ENCODE results near the gene CACNA2D4.
A peak's percentile ranks its signal among the peaks of the same experiment; 100 is the strongest.

CACNA2D4 gene

DNA sequence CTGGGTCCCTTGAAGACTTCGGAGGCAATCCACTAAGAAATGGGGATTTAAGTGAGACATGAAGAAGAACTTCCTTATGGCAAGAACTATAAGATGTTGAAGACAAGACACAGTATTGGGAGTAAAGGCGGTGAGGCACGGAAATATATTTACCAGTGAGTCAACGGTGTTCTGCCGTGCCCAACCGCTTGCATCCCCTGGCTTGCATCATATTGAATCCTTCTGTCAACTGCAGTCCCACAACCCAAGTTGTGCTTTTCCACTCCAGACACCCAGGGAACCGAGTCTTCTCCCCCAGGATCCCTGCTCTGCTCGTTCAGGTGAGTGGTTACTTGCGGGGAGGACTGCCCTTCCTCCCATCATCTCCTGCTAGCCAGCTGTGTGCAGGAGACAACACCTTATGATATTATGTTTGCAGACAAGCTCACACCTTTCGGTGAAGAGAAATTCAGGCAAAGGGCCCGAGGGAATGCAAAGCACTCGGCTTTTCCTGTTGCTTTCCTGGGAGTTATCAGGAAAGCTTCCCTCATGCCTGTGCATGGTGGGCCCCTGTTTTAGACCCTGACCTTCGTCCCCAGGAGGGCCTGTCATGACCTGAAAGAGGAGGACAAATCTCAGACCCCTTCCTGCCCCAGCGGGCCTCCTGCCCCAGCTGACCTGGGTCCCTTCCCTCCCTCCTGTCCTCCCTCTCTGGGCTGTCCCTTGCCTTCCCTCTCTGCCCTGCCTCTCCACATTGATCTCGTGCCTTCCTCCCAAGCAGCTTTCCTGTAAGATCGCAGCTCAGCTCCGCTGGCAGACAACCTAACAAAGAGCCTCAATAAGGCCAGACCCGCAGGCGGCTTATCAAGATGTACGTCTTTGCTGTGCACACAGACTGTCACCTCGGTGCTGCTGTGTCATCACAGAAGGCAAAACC is 102.4 kb downstream of the CACNA2D4 start:
- no peak overlapping the region; the same call in 1 of the 2 replicates for H3K9ac ChIP-seq
- TF ChIP-seq Cebpa-rat (IDR thresholded peaks at IDR 0.05) = no peak

DNA sequence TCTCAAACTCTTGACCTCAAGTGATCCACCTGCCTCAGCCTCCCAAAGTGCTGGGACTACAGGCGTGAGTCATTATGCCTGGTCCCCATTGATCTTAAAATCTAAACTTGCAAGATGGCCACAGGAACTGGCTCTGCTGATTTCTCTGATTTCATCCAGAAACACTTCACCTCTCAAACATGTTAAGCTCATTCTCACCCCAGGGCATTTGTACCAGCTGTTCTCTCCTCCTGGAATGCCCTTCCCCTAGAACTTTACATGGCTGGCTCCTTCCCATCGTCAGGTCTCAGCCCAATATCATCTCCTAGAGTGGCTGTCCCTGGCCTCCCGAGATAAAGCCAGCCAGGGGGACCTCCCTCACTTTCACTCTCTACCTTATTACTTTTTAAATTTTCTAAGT is 103.3 kb downstream of the CACNA2D4 start:
- Histone ChIP-seq H3K27me3 (no peaks in the 10 kb centered on the region), H3K27ac (no peak overlapping the region), H3K9me3 (no peaks in the 10 kb centered on the region), H3K9ac (no peak overlapping the region), H3K4me1 (peaks cover 85% of the 10 kb centered on the region), H3K36me3 (no peaks in the 10 kb centered on the region; the same call in 1 of the 2 replicates), H4K20me1 (no peaks in the 10 kb centered on the region), H3K4me3 (no peak overlapping the region), H3K4me2 (peak overlapping the region; percentile 99; the same call in 1 of the 2 replicates)
- no peak for TF ChIP-seq Cebpa-rat (IDR thresholded peaks at IDR 0.05)

More for the DNA sequence above, 102.4 kb downstream of the CACNA2D4 start:
- H3K27ac ChIP-seq = peak overlapping the region; percentile 34; the same call in 1 of the 2 replicates
- H3K9me3 ChIP-seq = no peaks in the 10 kb centered on the region
- H3K4me3 ChIP-seq = no peak overlapping the region
- no peaks in the 10 kb centered on the region for H4K20me1 ChIP-seq
- H3K27me3 ChIP-seq = no peaks in the 10 kb centered on the region
- peak overlapping the region; percentile 99 for H3K4me2 ChIP-seq
- H3K4me1 ChIP-seq = peaks cover 85% of the 10 kb centered on the region
- H3K36me3 ChIP-seq = no peaks in the 10 kb centered on the region; the same call in 1 of the 2 replicates

DNA sequence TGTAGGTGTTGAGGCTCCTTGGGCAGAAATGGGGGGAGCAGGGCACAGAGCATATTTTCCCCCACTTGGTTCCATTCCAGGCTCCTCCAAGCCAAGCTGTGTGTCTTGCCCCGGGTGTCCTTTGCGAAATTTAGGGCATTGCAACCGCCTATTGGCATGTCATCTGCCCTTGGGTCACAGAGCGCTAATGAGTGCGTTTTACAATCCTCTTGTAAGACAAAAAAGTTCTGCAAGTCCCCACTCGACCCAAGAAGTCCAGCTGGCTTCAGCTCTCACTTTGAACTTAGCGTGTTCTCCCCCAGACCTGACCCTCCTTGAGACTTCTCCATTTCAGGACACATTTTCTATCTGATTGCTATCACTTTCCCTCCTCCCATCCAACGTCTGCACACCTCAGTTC is 104.2 kb downstream of the CACNA2D4 start:
- Histone ChIP-seq H4K20me1 (no peaks in the 10 kb centered on the region), H3K4me2 (peak overlapping the region; percentile 99), H3K27ac (peak overlapping the region; percentile 97), H3K27me3 (no peaks in the 10 kb centered on the region), H3K4me1 (peaks cover 85% of the 10 kb centered on the region), H3K36me3 (no peaks in the 10 kb centered on the region; the same call in 1 of the 2 replicates), H3K9me3 (no peaks in the 10 kb centered on the region), H3K4me3 (no peak overlapping the region), H3K9ac (no peak overlapping the region)
- no peak for TF ChIP-seq Cebpa-rat (IDR thresholded peaks at IDR 0.05)

DNA sequence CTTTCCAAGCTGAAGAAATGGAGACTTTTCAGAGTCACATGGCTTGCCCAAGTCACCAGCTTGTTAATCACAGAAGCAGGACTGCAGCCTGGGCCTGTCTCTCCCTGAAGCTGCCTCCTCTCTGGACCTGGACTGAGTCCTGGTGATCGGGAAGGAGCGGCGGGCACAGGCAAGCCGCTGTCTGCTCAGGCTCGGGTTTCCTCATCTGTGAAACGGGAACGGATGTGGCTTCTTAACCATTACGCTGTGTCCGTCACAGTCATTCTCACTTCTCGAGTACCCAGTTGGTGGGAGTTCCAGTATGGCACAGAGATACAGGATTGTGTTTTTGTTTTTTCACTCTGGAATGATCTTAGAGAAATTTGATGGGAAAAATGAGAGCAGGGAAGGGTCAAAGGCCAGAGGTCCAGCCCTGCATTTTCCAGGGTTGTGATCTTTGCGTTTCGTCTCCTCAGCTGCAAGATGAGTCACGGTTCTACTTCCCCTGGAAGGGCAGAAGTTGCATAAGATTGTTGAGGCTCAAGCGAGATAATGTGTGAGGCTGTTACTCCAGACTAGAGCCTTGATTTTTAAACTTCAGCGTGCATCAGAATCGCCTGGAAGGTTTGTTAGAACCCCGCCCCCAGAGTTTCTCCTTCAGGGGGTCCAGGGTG is 105.7 kb downstream of the CACNA2D4 start:
- Histone ChIP-seq H3K4me2 (peak overlapping the region; percentile 99), H3K36me3 (no peaks in the 10 kb centered on the region; the same call in 1 of the 2 replicates), H3K9ac (peak overlapping the region; percentile 84), H3K9me3 (no peaks in the 10 kb centered on the region), H3K27ac (peak overlapping the region; percentile 97), H3K27me3 (no peaks in the 10 kb centered on the region), H3K4me1 (peaks cover 96% of the 10 kb centered on the region), H4K20me1 (no peaks in the 10 kb centered on the region), H3K4me3 (peak overlapping the region; percentile 63; the same call in 1 of the 2 replicates)
- TF ChIP-seq Cebpa-rat (IDR thresholded peaks at IDR 0.05) = peak; percentile 82

DNA sequence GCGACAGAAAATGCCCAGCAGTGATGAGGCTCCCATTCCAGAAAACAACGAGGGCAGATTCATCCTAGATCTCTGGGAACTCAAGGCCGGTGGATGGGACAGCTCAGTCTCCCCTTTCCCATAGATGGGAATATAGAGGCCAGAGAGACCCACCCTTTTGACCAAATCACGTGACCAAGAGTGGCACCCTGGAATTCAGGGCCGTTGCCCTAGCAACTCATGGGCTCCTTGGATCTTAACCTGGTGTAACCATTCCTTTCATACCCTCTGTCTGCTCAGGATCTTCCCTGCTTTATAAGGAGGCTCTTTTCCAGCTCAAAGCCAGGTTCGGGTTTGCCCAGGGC is 106.5 kb downstream of the CACNA2D4 start:
- Histone ChIP-seq H3K9ac (peak overlapping the region; percentile 84), H3K36me3 (no peaks in the 10 kb centered on the region; the same call in 1 of the 2 replicates), H4K20me1 (no peaks in the 10 kb centered on the region), H3K4me3 (peak overlapping the region; percentile 63), H3K4me2 (peak overlapping the region; percentile 99), H3K4me1 (peaks cover 100% of the 10 kb centered on the region), H3K9me3 (no peaks in the 10 kb centered on the region), H3K27me3 (no peaks in the 10 kb centered on the region), H3K27ac (peak overlapping the region; percentile 97)
- TF ChIP-seq Cebpa-rat (IDR thresholded peaks at IDR 0.05) = no peak

DNA sequence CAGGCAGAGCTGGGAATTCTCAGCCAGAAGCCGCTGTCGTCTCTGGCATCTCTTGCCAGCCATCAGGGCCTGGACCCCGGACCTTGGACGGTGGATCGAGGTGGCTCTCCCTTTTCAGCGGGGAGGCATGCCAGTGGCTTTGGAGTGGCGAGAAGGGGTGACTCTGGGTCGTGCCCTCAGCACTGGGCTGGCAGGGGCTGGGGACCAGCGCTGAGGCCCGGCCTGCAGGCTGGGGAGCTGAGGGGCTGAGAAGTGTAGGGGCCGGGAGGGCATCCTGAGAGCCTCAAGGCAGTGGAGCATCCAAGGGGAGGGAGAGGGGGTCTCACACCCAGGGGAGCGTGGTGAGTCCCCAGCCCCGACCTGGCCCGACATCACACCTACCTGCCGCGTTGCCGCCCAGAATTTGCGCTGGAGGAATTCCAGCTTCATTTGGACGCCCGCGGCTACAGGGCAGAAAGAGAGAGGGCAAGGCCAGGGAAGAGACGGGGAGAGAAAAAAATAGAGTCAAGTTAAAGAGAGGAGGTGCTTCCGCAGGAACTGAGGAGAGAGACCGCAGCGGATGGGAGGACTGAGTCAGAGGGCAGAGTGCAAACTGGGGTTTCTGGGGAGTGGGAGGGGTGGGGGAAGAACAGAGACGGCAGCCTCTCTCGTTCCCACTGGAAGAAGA is 107.0 kb downstream of the CACNA2D4 start:
- TF ChIP-seq Cebpa-rat (IDR thresholded peaks at IDR 0.05) = no peak
- Histone ChIP-seq H3K4me3 (peak overlapping the region; percentile 63), H3K4me2 (peak overlapping the region; percentile 99), H3K27ac (peak overlapping the region; percentile 97), H3K27me3 (no peaks in the 10 kb centered on the region), H3K9me3 (no peaks in the 10 kb centered on the region), H3K4me1 (peaks cover 100% of the 10 kb centered on the region), H4K20me1 (no peaks in the 10 kb centered on the region), H3K36me3 (no peaks in the 10 kb centered on the region), H3K9ac (peak overlapping the region; percentile 84)

DNA sequence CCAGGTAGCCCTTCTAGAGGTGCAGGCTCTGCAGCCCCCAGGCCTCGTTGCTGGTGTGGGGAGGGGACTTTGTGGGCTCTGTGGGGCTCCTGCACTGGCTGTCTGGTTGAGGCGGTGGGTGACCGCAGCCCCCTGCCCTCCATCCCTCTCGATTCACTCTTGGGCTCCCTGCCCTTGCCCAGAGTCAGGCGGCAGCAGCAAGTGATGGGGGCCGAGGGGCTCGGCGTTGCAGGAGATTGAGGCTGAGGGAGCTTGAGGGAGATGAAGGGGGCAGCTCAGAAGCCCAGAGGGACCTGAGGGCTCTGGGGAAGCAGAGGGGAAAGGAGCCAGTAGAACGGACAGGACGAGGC is 107.5 kb downstream of the CACNA2D4 start:
- Histone ChIP-seq H3K27ac (peak overlapping the region; percentile 97), H3K27me3 (no peaks in the 10 kb centered on the region), H3K4me1 (peaks cover 100% of the 10 kb centered on the region), H3K4me2 (peak overlapping the region; percentile 99), H4K20me1 (no peaks in the 10 kb centered on the region), H3K9ac (peak overlapping the region; percentile 84), H3K36me3 (no peaks in the 10 kb centered on the region), H3K4me3 (peak overlapping the region; percentile 63), H3K9me3 (no peaks in the 10 kb centered on the region)
- TF ChIP-seq Cebpa-rat (IDR thresholded peaks at IDR 0.05) = no peak

DNA sequence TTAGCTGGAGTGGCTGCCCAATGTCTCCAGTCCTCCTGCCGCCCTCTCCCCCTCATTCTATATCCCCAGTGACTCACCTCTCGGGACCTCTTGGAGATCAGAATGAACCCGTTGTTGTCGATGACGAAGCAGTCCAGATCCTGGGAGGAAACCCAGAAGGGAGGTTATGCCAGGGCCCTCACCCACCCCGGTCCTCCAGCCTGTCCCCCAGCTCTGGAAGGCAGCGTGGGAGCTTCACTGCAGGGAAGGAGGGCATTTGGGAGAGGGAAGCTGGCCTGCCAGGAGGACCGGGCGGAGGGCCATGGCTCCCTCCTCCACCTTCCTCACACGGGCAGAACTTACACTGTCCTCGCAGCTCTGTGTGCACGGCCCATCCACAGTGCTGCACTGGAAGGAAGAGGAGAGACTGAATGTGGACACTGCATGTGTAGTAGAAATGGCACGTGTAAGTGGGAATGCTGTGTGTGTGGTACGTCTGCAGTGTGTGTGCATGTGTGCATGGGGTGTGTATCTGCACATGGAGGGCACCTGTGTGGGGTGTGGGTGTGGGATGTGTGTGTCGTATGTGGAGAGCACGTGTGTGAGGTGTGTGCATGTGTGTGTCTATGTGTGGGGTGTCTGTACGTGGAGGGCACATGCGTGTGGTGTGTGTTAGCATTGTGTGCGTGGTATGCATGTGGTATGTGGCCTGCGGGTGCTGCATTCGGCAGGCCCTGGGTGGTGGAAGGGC is 108.1 kb downstream of the CACNA2D4 start:
- Histone ChIP-seq H3K36me3 (no peaks in the 10 kb centered on the region), H3K27me3 (no peaks in the 10 kb centered on the region), H3K9me3 (no peaks in the 10 kb centered on the region), H3K9ac (peak overlapping the region; percentile 84), H4K20me1 (no peaks in the 10 kb centered on the region), H3K27ac (peak overlapping the region; percentile 97), H3K4me3 (peak overlapping the region; percentile 63), H3K4me2 (peak overlapping the region; percentile 99), H3K4me1 (peaks cover 100% of the 10 kb centered on the region)
- TF ChIP-seq Cebpa-rat (IDR thresholded peaks at IDR 0.05) = no peak

DNA sequence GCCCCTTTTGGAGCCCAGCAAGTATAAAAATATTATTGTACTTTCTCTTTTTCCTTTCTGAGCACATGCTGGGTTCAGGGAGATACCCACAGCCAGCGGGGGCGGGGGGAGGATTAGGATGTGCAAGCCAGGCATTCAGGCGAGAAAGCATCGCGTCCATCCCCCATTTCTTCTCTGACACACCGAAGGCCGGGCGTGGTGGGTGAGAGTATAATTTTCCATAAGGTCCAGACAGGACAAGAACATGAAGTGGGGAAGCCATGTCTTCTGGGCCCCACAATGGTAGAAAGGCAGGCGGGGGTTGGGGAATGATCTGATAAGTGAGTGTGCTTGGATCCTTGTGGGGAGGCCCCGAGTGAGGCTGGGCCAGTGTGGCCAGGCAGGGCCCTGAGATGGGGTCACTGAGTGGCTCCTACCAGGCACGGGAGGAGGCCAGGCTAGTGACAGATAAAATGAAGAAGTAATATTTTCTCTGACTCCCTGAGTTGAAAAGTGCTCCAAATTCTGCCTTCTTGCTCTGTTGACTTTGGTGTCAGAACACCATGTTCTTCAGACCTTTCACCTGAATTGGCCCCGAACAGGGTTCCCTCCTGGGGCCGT is 108.8 kb downstream of the CACNA2D4 start:
- Histone ChIP-seq H3K27ac (peak overlapping the region; percentile 97), H4K20me1 (no peaks in the 10 kb centered on the region), H3K9ac (peak overlapping the region; percentile 84), H3K9me3 (no peaks in the 10 kb centered on the region), H3K27me3 (no peaks in the 10 kb centered on the region), H3K4me2 (peak overlapping the region; percentile 99), H3K4me3 (peak overlapping the region; percentile 63), H3K36me3 (0 out of 2 replicates have a peak, but pooled peaks cover 3% of the 10 kb centered on the region), H3K4me1 (peaks cover 100% of the 10 kb centered on the region)
- no peak for TF ChIP-seq Cebpa-rat (IDR thresholded peaks at IDR 0.05)
